Nephron progenitor cell (in vitro differentiated cells): Measurements from ENCODE around the gene PVR.

Experiments
- DNase-seq: peaks from one replicate; pipeline ENCODE4 v3.0.0; 2021
- H3K27ac Mint-ChIP-seq: 2 replicates; pipeline ENCODE4 v1.8.0; 2021; ENCODE audit warnings: mild to moderate bottlenecking, moderate library complexity, mixed read lengths
- H3K27me3 Mint-ChIP-seq: 2 replicates; pipeline ENCODE4 v1.8.0; 2021; ENCODE audit warnings: mild to moderate bottlenecking, low read depth, mixed read lengths; ENCODE audit not compliant: poor library complexity
- H3K36me3 Mint-ChIP-seq: 2 replicates; pipeline ENCODE4 v1.8.0; 2021; ENCODE audit warnings: low read depth, mixed read lengths
- H3K4me1 Mint-ChIP-seq: 2 replicates; pipeline ENCODE4 v1.8.0; 2021; ENCODE audit warnings: mixed read lengths
- H3K4me3 Mint-ChIP-seq: 2 replicates; pipeline ENCODE4 v1.8.0; 2021; ENCODE audit warnings: mild to moderate bottlenecking, moderate library complexity, mixed read lengths
- H3K9me3 Mint-ChIP-seq: 2 replicates; pipeline ENCODE4 v1.8.0; 2021; ENCODE audit warnings: mild to moderate bottlenecking, moderate library complexity, mixed read lengths
- CTCF ChIP-seq: fragments of 200-600 bp; sonication (generic); IDR thresholded peaks from 2 replicates; pipeline ENCODE4 v1.5.0; 2021; ENCODE audit warnings: antibody characterized with exemption

PVR gene

DNA sequence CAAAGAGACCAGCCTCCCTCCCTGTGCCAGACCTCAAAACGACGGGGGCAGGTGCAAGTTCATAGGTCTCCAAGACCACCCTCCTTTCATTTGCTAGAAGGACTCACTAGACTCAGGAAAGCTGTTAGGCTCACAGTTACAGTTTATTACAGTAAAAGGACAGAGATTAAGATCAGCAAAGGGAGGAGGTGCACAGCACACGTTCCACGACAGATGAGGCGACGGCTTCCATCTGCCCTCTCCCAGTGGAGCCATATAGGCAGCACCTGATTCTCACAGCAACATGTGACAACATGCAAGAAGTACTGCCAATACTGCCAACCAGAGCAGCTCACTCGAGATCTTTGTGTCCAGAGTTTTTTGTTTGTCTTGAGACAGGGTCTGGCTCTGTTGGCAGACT, 18.2 kb downstream of the PVR start:
- peaks cover 36% of the 10 kb centered on the region for H3K36me3 Mint-ChIP-seq
- peaks cover 5% of the 10 kb centered on the region for H3K4me1 Mint-ChIP-seq
- no peaks in the 10 kb centered on the region for H3K9me3 Mint-ChIP-seq
- H3K27ac Mint-ChIP-seq, result no peak overlapping the region
- DNase-seq, result no peak
- no peak for TF ChIP-seq CTCF
- no peak overlapping the region for H3K4me3 Mint-ChIP-seq
- H3K27me3 Mint-ChIP-seq, result peaks cover 6% of the 10 kb centered on the region

DNA sequence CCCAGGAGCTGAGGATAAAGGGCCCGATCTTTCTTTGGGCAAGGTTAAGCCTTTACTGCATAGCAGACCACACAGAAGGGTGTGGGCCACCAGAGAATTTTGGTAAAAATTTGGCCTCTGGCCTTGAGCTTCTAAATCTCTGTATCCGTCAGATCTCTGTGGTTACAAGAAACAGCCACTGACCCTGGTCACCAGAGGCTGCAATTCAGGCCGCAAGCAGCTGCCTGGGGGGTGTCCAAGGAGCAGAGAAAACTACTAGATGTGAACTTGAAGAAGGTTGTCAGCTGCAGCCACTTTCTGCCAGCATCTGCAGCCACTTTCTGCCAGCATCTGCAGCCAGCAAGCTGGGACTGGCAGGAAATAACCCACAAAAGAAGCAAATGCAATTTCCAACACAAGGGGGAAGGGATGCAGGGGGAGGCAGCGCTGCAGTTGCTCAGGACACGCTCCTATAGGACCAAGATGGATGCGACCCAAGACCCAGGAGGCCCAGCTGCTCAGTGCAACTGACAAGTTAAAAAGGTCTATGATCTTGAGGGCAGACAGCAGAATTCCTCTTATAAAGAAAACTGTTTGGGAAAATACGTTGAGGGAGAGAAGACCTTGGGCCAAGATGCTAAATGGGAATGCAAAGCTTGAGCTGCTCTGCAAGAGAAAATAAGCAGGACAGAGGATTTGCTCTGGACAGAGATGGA, 19.1 kb downstream of the PVR start:
- peaks cover 26% of the 10 kb centered on the region for H3K36me3 Mint-ChIP-seq
- TF ChIP-seq CTCF, result no peak
- H3K4me3 Mint-ChIP-seq, result no peak overlapping the region
- H3K27ac Mint-ChIP-seq, result peak overlapping the region; percentile 1
- DNase-seq, result no peak
- H3K27me3 Mint-ChIP-seq, result peaks cover 6% of the 10 kb centered on the region
- H3K9me3 Mint-ChIP-seq, result no peaks in the 10 kb centered on the region
- H3K4me1 Mint-ChIP-seq, result peaks cover 5% of the 10 kb centered on the region

DNA sequence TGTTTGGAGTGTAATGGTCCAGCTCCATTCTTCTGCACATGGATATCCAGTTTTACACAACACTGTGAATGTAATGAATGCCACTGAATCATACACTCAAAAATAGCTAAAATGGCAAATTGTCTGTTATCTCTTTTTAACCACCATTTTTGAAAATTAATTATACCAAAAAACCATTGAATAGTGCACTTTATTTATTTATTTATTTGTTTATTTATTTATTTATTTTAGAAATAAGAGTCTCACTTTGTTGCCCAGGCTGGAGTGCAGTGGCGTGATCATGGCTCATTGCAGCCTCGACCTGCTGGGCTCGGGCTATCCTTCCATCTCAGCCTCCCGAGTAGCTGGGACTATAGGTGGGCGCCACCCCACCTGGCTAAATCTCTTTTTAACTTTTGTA, 20.3 kb downstream of the PVR start:
- Mint-ChIP-seq H3K4me3 (no peak overlapping the region), H3K36me3 (peaks cover 16% of the 10 kb centered on the region), H3K27ac (no peak overlapping the region), H3K27me3 (peaks cover 6% of the 10 kb centered on the region), H3K4me1 (peaks cover 5% of the 10 kb centered on the region), H3K9me3 (no peaks in the 10 kb centered on the region)
- TF ChIP-seq CTCF, result no peak
- no peak for DNase-seq

GRCh38 chr19:44664976-44665375, 21.3 kb downstream of the PVR start:
- Mint-ChIP-seq H3K27me3 (peaks cover 6% of the 10 kb centered on the region), H3K9me3 (no peaks in the 10 kb centered on the region), H3K4me1 (peaks cover 5% of the 10 kb centered on the region), H3K4me3 (no peak overlapping the region), H3K36me3 (peaks cover 16% of the 10 kb centered on the region), H3K27ac (no peak overlapping the region)
- no peak for DNase-seq
- TF ChIP-seq CTCF, result no peak

GRCh38 chr19:44666852-44667556, 23.3 kb downstream of the PVR start:
- Mint-ChIP-seq H3K9me3 (no peaks in the 10 kb centered on the region), H3K27ac (no peak overlapping the region), H3K27me3 (peaks cover 6% of the 10 kb centered on the region), H3K4me3 (no peak overlapping the region), H3K4me1 (peaks cover 5% of the 10 kb centered on the region), H3K36me3 (peaks cover 12% of the 10 kb centered on the region)
- TF ChIP-seq CTCF, result no peak
- DNase-seq, result no peak
